ENCODE results near the gene PSG7.
A peak's percentile ranks its signal among the peaks of the same experiment; 100 is the strongest.
"Not testable (repeated sequence)": the region's sequence is repeated elsewhere in the genome, so short reads cannot be mapped to it uniquely, and the experiment has no call there.

PSG7 gene

DNA sequence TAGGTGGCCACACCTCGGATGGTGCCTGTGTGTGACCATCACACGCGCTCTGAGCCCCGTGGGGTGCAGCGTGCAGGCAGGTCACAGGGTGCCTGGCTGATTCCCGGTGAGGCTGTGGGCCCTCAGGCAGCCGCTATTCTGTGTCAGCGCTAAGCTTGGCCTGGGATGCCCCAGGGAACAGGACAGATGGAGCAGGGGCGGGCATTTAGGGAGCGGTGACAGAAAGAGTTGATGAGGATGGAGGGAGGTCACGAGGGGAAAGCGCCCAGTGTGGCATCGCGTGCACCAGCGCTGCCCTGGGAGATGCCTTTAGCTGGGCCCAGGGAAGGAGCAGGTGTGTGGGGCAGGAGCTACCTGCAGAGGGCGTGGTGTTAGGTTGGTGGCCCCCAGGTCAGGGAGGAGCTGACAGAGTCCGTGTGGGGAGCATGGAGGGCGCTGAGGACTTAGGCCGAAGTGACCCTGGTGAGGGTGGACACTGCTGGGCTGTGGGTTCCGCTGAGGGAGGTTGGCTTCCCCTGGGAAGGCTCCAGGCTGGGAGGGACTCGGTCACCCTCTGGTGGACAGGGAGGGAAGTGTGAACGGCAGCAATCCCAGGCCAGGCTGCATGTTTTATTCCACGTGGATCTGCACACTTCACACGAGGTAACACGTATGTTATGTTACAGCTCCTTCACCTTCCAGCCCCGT lies 17.8 kb downstream of the PSG7 start:
- CTCF ChIA-PET: interaction anchor here (0.9 to 2.6 kb wide), 5 partner anchors 13 to 127 kb away, joined by 3 to 12 read pairs (median 4); no protein-coding TSS in a partner anchor
- H3K4me3 ChIP-seq (ENCODE audit: low read depth, low read length); DNase-seq (ENCODE audit: low read depth, low spot score); POLR2A ChIA-PET: not testable (repeated sequence)
- peak; percentile 15 for TF ChIP-seq CTCF (IDR thresholded peaks at IDR 0.05; ENCODE audit: insufficient read depth, low read length, missing control alignments)

DNA sequence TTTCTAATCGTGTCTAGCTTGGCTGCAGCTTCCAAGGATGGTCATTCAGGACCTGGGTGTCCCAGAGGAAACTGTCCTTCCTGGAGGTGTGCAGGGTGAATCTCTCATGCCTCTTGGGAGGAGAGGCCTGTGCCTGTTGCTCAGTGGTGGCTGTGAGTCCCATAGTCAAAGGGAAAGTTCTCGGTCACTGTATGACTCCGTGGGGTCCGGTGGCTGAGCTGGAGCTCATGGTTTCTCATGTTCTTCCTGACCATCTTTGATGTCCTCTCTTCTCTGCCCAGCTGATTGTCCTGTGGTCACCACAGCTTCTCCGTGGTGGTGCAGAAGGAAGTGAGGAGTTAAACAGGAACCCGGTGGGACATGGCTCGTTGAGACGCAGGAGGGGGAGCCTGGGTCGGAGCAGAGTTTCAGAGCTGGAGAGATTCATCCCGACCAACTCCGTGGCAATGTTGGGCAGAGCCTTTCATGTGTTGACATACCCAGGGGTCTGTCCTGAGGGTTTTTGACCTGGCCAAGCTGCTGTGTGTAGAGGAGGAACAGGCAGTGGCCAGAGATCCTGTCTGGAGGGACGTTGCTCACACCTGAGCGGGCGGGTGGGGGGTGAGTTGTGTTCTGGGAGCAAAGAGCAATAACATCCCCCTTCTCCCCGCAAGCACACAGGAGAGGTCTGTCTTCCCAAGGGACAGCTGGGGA lies 18.5 kb downstream of the PSG7 start:
- CTCF ChIA-PET: interaction anchor here (0.9 to 2.6 kb wide), 4 partner anchors 13 to 126 kb away, joined by 3 to 12 read pairs (median 4); no protein-coding TSS in a partner anchor
- POLR2A ChIA-PET; DNase-seq (ENCODE audit: low read depth, low spot score); H3K4me3 ChIP-seq (ENCODE audit: low read depth, low read length): not testable (repeated sequence)

- H3K4me3 ChIP-seq (ENCODE audit: low read depth, low read length); DNase-seq (ENCODE audit: low read depth, low spot score); POLR2A ChIA-PET: not testable (repeated sequence)
- CTCF ChIA-PET: interaction anchor here (1.4 kb wide), 1 partner anchor 12 kb away, joined by 3 read pairs; no protein-coding TSS in a partner anchor
These were observed 19.4 kb downstream of the PSG7 start, which contains the start of gene PSG6 for GRCh38 chr19:42917634-42918033. PSG6 (minus strand) TSS chr19:42917894; CDS start chr19:42917792, 102 bp downstream.

DNA sequence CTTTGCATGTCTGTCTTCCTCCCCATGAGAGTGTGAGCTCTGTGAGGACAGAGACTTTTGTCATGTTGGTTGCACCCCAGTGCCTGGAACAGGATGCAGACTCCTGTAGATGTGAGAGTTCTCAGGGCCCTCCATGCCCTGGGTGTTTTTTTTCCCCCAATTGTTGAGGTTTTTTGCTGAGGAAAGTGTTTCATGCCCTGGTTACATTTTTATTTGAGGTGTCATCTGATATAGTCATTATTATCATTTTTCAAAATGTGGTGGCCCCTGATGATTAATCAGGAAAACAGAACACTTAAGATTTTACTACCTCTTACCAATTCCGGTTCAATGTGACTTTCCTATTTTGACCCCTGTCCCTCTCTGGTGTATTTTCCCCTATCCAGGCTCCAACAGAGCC lies 20.1 kb downstream of the PSG7 start:
- POLR2A ChIA-PET; DNase-seq (ENCODE audit: low read depth, low spot score); H3K4me3 ChIP-seq (ENCODE audit: low read depth, low read length); CTCF ChIA-PET: not testable (repeated sequence)

DNA sequence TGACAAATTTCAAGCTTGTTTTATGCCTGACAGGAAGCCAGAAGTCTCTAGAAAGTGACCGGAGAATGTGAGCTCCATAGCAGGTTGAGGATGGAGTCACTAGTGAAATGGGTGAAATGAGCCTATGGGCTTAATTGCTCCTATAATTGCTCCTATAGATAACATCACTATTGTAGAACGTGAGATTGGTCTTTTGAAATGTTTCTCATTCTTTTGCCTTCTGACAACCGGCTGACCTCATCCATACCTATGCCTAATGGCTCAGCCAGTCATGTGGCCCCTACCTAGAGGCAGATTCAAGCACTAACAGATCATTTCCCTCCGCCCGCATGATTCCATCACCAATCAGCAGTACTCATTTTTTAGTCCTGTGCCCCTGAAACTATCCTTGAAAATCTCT lies 23.5 kb downstream of the PSG7 start:
- POLR2A ChIA-PET; H3K4me3 ChIP-seq (ENCODE audit: low read depth, low read length); DNase-seq (ENCODE audit: low read depth, low spot score): not testable (repeated sequence)
- CTCF ChIA-PET: interaction anchor here (1.3 to 1.4 kb wide), 2 partner anchors 8 to 10 kb away, joined by 3 read pairs; no protein-coding TSS in a partner anchor

DNA sequence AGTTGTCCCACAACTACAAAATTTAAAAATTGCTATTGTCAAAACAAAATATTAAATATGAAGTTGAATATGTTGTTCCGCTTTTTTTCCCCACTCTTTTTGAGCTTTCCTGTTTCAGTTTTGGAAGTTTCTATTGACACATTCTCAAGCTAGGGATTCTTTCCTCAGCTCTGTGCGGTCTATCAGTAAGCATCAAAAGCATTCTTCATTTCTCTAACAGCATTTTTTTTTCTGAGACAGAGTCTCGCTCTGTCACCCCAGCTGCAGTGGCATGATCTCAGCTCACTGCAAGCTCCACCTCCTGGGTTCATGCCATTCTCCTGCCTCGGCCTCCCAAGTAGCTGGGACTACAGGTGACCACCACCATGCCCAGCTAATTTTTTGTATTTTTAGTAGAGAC lies 24.1 kb downstream of the PSG7 start:
- H3K4me3 ChIP-seq (ENCODE audit: low read depth, low read length); DNase-seq (ENCODE audit: low read depth, low spot score); POLR2A ChIA-PET: not testable (repeated sequence)
- CTCF ChIA-PET: interaction anchor here (1.3 to 1.4 kb wide), 2 partner anchors 9 to 10 kb away, joined by 3 read pairs; no protein-coding TSS in a partner anchor

- POLR2A ChIA-PET; DNase-seq (ENCODE audit: low read depth, low spot score); H3K4me3 ChIP-seq (ENCODE audit: low read depth, low read length); CTCF ChIA-PET: not testable (repeated sequence)
These were observed 25.3 kb downstream of the PSG7 start for GRCh38 chr19:42911731-42912130.

DNA sequence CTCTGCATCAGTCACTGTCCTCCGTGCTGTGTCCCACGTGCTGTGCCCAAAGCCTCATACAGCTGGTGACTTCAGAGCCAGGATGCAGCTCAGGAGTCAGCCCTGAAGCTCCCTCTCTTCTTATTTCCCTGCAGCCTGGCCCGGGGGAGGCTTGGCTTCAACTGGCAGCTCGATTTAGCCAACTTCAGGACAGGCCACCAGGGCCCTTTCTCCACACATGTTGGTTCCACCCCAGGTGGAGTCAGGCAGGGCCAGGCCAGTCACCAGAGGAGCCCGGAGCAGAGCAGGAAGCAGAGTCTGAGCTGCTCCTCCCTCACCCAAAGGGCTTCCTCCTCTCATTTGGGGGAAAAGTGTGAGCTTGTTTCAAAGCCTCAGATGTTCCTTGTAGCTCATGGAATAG lies 30.8 kb downstream of the PSG7 start:
- DNase-seq (ENCODE audit: low read depth, low spot score); H3K4me3 ChIP-seq (ENCODE audit: low read depth, low read length); POLR2A ChIA-PET: not testable (repeated sequence)
- CTCF ChIA-PET: interaction anchor here (0.8 kb wide), 1 partner anchor 12 kb away, joined by 3 read pairs; no protein-coding TSS in a partner anchor

DNA sequence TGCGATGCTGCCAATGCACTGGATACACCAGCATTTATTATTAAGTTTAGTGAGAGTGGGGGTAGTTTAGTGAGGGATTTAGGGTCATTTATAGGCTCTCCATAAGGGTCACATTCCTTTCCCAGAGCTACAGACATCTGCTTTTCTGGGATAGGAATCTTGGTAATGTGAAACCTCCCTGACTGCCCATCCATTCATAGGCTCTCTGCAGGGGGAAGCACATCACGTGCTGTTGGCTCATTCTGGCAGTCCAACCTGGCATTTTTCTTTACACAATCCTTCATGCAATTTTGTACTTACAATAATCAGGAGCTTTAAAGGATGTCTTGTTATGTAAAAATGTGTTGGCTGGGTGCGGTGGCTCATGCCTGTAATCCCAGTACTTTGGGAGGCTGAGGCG lies 36.4 kb downstream of the PSG7 start:
- POLR2A ChIA-PET; DNase-seq (ENCODE audit: low read depth, low spot score); H3K4me3 ChIP-seq (ENCODE audit: low read depth, low read length): not testable (repeated sequence)
- CTCF ChIA-PET: interaction anchor here (1.2 to 1.3 kb wide), 2 partner anchors 15 to 18 kb away, joined by 4 to 5 read pairs; no protein-coding TSS in a partner anchor

- POLR2A ChIA-PET: not testable (repeated sequence)
These were observed 37.3 kb downstream of the PSG7 start for GRCh38 chr19:42899674-42900073.

DNA sequence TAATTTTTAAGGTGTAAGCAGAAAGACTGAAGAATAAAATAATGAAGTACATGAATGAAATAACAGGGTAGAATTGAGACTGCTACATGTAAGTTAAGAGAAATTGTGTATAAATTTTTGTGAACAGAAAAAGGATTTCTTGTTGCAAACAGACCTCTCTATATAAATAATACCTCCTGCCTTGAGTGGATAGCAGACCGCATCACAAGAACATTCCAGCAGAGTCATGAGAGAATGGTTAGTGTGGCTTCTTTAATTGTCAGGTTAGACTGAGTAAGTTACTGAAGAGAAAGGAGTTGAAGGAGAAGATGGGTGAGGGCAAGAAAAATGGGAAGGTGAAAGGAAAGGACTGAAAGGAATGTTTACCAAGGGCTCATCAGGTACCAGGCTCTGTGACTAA lies 37.9 kb downstream of the PSG7 start:
- CTCF ChIA-PET: interaction anchor here (0.9 to 1.0 kb wide), 2 partner anchors 15 to 106 kb away, joined by 3 read pairs; no protein-coding TSS in a partner anchor
- DNase-seq (ENCODE audit: low read depth, low spot score); H3K4me3 ChIP-seq (ENCODE audit: low read depth, low read length): not testable (repeated sequence)
- POLR2A ChIA-PET: interaction anchor here (0.7 kb wide), 1 partner anchor 206 kb away, joined by 3 read pairs; no protein-coding TSS in a partner anchor

More at GRCh38 chr19:42899674-42900073, 37.3 kb downstream of the PSG7 start:
- CTCF ChIA-PET: interaction anchor here (1.3 kb wide), 1 partner anchor 14 kb away, joined by 5 read pairs; no protein-coding TSS in a partner anchor
- DNase-seq (ENCODE audit: low read depth, low spot score); H3K4me3 ChIP-seq (ENCODE audit: low read depth, low read length): not testable (repeated sequence)

- H3K4me3 ChIP-seq (ENCODE audit: low read depth, low read length); DNase-seq (ENCODE audit: low read depth, low spot score): not testable (repeated sequence)
- ChIA-PET CTCF (interaction anchor here (0.9 to 1.0 kb wide), 2 partner anchors 14 to 106 kb away, joined by 3 read pairs; no protein-coding TSS in a partner anchor), POLR2A (interaction anchor here (0.7 kb wide), 1 partner anchor 205 kb away, joined by 3 read pairs; no protein-coding TSS in a partner anchor)
These were observed 38.4 kb downstream of the PSG7 start for GRCh38 chr19:42898656-42899055.

DNA sequence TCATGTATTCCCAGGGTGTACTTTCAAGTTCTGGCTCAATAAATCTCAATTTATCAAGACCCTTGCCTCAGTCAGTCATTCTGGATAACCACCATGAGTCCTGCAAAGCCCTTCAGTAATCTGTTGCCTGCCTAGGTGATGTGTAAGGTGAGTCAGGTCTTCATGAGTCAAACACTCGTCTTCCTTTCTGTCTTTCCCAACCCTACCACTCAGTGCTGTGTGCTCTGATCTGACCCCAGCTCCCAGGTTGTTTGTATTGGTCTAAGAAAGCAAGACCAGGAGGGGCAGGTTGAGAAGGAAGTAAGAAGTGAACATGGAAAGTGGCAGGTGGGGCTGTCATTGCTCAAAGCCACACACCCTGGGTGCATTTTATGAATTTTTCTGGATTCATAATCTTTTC lies 39.3 kb downstream of the PSG7 start:
- H3K4me3 ChIP-seq (ENCODE audit: low read depth, low read length); POLR2A ChIA-PET; DNase-seq (ENCODE audit: low read depth, low spot score); CTCF ChIA-PET: not testable (repeated sequence)

GRCh38 chr19:42890446-42890845 lies 46.6 kb downstream of the PSG7 start:
- H3K4me3 ChIP-seq (ENCODE audit: low read depth, low read length); CTCF ChIA-PET; DNase-seq (ENCODE audit: low read depth, low spot score); POLR2A ChIA-PET: not testable (repeated sequence)

GRCh38 chr19:42887876-42888445 lies 49.0 kb downstream of the PSG7 start:
- DNase-seq (ENCODE audit: low read depth, low spot score); POLR2A ChIA-PET; H3K4me3 ChIP-seq (ENCODE audit: low read depth, low read length): not testable (repeated sequence)
- CTCF ChIA-PET: interaction anchor here (6.8 kb wide), 1 partner anchor 94 kb away, joined by 63 read pairs; no protein-coding TSS in a partner anchor

Data from AG04449 (cell line).